Body of pancreas (tissue), 4 donors: ENCODE measurements around the gene IGF2BP1. TPM values are rescaled to one million over a fixed set of nuclear protein-coding genes. Genes with fewer than 3 reads are reported as not detected.

Source experiments
- ATAC-seq: fragments of 150-250 bp; one replicate; pipeline ENCODE4 v1.9.1; 2016
- DNase-seq, 4 donors: peaks; one replicate each; pipeline ENCODE4 v3.0.0-alpha.2; 2019
- H3K27ac ChIP-seq, 4 donors: fragments of 200-600 bp; sonication (generic); 1 replicate in 3 of 4; 2 replicates in 1 of 4; pipeline versions ENCODE4 v1.5.1 to v1.6.1; 2016 to 2019; ENCODE audit warnings: mild to moderate bottlenecking in 1 of 4, mixed read lengths in 1 of 4, moderate library complexity in 1 of 4
- H3K27me3 ChIP-seq, 2 donors: fragments of 200-600 bp; sonication (generic); one replicate each; pipeline ENCODE4 v1.6.0; 2016; ENCODE audit warnings: mild to moderate bottlenecking in 1 of 2
- H3K36me3 ChIP-seq, 2 donors: fragments of 200-600 bp; sonication (generic); replicated peaks in 1 of 2; 2 replicates each; pipeline ENCODE4 v1.5.1; 2016; ENCODE audit warnings: low read depth in 2 of 2; ENCODE audit not compliant: insufficient read depth in 1 of 2
- H3K4me1 ChIP-seq: fragments of 200-600 bp; sonication (generic); one replicate; pipeline ENCODE4 v1.6.0; 2016
- H3K4me3 ChIP-seq, 2 donors: fragments of 200-600 bp; sonication (generic); 1 replicate in 1 of 2; 2 replicates in 1 of 2; pipeline ENCODE4 v1.5.1; 2016 to 2019
- H3K9me3 ChIP-seq, 3 donors: fragments of 200-600 bp; sonication (generic); 1 replicate in 2 of 3; 2 replicates in 1 of 3; pipeline ENCODE4 v1.5.1; 2016
- POLR2A ChIP-seq, 3 donors: fragments of 450-650 bp; IDR thresholded peaks; one replicate each; pipeline ENCODE4 v1.6.1; 2016; ENCODE audit warnings: antibody characterized with exemption in 3 of 3, mild to moderate bottlenecking in 2 of 3
- WGBS, 2 donors: methylation state at CpG; one replicate each; pipeline ENCODE4 v1.1.5; 2017; 5-methylcytosine and 5-hydroxymethylcytosine counted together
- intact Hi-C: fragments of 100-400 bp; cut with DNase I; formaldehyde crosslinking; loops from one replicate; pipeline ENCODE4 v1.15.1; 2023
- total RNA-seq, 2 donors: library from RNA; depleted of rRNA; stranded (reverse); fragments of >200 nt; gene quantifications; one replicate each; pipeline ENCODE4 v1.1.0, GENCODE V29; 2016
- TF ChIP-seq, protein P1 (sequence below), 7 experiments: fragments of 450-650 bp in 4 of 7; fragments of 200-600 bp in 3 of 7; sonication (generic) in 3 of 7; IDR thresholded peaks; one replicate each; pipeline ENCODE4 v1.5.1; 2016 to 2019; ENCODE audit warnings: antibody characterized with exemption in 7 of 7

The IGF2BP1 gene
- total RNA-seq, 2 donors from 2014 or later = not detected

DNA sequence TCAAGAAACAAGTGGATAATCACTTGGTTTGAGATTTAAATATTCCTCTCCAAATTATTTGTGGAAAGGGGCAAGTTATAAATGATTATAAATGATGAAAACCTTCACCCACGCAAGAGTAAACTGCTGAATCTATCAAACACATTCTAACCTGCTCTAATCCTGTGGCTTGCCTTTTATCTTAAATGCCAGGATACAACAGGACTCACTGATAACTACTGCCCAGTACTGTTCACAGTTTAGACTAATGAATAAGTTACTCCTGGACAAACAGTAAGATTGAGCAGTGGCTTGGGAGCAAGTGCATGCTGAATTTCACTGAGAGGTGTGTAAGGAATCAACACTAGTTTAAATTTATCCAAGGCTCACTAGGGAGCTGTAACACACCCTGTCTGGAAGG, 31.1 kb downstream of the IGF2BP1 start:
- no peak overlapping the region for H3K4me3 ChIP-seq
- no peaks in the 10 kb centered on the region for H3K36me3 ChIP-seq
- intact Hi-C loops = loop anchor here (5.0 kb wide), 1 partner anchor 141 kb away; no protein-coding TSS in a partner anchor
- H3K4me1 ChIP-seq = no peaks in the 10 kb centered on the region
- TF ChIP-seq, protein P1, sequence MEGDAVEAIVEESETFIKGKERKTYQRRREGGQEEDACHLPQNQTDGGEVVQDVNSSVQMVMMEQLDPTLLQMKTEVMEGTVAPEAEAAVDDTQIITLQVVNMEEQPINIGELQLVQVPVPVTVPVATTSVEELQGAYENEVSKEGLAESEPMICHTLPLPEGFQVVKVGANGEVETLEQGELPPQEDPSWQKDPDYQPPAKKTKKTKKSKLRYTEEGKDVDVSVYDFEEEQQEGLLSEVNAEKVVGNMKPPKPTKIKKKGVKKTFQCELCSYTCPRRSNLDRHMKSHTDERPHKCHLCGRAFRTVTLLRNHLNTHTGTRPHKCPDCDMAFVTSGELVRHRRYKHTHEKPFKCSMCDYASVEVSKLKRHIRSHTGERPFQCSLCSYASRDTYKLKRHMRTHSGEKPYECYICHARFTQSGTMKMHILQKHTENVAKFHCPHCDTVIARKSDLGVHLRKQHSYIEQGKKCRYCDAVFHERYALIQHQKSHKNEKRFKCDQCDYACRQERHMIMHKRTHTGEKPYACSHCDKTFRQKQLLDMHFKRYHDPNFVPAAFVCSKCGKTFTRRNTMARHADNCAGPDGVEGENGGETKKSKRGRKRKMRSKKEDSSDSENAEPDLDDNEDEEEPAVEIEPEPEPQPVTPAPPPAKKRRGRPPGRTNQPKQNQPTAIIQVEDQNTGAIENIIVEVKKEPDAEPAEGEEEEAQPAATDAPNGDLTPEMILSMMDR (IDR thresholded peaks at IDR 0.05) = no peak
- no peak for TF ChIP-seq POLR2A (IDR thresholded peaks at IDR 0.05)
- H3K27ac ChIP-seq = no peak overlapping the region
- 41 to 52% methylated on average over 1 of the region's 1 CpG for WGBS, 2 donors
- ATAC-seq = no peak
- H3K9me3 ChIP-seq = no peaks in the 10 kb centered on the region
- no peak for DNase-seq
- no peaks in the 10 kb centered on the region for H3K27me3 ChIP-seq

DNA sequence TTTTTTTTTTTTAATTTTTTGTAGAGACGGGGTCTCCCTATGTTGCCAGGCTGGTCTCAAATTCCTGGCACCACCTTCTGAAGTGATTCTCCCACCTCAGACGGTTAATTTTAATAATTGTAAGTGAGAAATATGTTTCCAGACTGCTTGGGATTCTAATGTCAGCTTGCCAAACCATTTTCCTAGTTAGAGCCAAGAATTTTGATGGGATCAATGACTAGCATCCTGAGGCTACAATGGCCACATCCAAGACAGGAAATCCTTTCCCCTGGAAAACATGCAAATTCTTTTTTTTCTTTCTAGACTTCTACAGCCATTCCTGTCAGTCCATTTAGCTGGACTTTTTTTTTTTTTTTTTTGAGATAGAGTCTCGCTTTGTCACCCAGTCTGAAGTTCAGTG, 32.6 kb downstream of the IGF2BP1 start:
- no peak for DNase-seq
- Histone ChIP-seq H3K4me1 (no peaks in the 10 kb centered on the region), H3K9me3 (no peaks in the 10 kb centered on the region), H3K4me3 (no peak overlapping the region), H3K36me3 (no peaks in the 10 kb centered on the region), H3K27me3 (peaks cover 0 to 3% of the 10 kb centered on the region in 2 donors), H3K27ac (no peak overlapping the region)
- intact Hi-C loops = loop anchor here (5.0 to 10.0 kb wide), 3 partner anchors 142 to 355 kb away; no protein-coding TSS in a partner anchor
- ATAC-seq = no peak
- 72 to 73% methylated on average over 3 of the region's 3 CpGs for WGBS, 2 donors
- TF ChIP-seq, protein P1 (IDR thresholded peaks at IDR 0.05) = no peak
- TF ChIP-seq POLR2A (IDR thresholded peaks at IDR 0.05) = no peak

DNA sequence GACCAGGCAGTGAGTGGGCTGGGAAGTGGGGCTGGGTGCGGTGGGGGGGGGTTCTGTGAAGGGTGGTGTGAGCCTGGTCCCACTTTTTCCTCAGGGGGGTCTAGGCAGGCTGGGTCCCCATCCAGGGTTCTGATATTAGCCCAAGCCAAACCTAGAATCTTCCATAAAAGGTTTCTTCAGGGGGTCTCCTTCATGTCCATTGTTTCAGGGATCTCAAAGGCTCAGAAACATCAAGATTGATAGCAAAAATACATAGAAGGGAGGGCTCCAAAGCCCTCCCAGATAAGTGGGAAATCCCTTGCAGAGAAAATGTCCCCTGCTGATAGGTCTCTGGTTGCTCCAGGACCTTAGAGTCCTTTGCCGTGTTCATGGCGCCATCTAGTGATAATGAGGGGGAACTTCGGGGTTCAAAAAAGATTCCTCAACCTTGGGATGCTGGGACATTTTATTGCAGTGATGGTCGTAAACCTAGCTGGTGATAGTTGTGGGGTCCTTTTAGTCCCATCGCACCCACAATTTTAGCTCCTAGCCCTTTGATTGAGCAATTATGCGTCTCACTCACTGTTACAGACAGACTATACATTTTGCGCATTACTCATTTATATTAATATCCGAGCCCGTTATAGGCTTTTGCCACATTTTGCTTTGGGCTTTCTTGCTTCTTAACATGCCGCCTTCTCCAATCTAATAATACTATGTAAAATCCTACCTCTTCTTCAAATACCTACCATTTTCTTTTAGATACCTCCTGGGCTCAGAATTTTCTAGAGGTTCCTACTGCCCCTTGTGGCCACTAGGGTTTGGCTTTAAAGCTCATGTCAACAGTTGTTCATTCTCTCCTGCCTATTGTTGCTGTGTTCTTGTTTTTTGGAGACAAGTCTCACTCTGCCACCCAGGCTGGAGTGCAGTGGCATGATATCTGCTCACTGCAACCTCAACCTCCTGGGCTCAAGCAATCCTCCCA, 35.1 kb downstream of the IGF2BP1 start:
- Histone ChIP-seq H3K4me3 (no peak overlapping the region), H3K36me3 (no peaks in the 10 kb centered on the region), H3K9me3 (no peaks in the 10 kb centered on the region), H3K4me1 (no peaks in the 10 kb centered on the region), H3K27me3 (peaks cover 0 to 3% of the 10 kb centered on the region in 2 donors), H3K27ac (no peak overlapping the region)
- peak; percentile 45 to 58 (median 53) for DNase-seq
- 32 to 33% methylated on average over 11 of the region's 11 CpGs for WGBS, 2 donors
- TF ChIP-seq, protein P1 (IDR thresholded peaks at IDR 0.05) = peak; percentile 41 to 88 (median 80)
- TF ChIP-seq POLR2A (IDR thresholded peaks at IDR 0.05) = no peak
- peak; percentile 79 for ATAC-seq
- intact Hi-C loops = loop anchor here (10.0 kb wide), 2 partner anchors 227 to 357 kb away; no protein-coding TSS in a partner anchor

DNA sequence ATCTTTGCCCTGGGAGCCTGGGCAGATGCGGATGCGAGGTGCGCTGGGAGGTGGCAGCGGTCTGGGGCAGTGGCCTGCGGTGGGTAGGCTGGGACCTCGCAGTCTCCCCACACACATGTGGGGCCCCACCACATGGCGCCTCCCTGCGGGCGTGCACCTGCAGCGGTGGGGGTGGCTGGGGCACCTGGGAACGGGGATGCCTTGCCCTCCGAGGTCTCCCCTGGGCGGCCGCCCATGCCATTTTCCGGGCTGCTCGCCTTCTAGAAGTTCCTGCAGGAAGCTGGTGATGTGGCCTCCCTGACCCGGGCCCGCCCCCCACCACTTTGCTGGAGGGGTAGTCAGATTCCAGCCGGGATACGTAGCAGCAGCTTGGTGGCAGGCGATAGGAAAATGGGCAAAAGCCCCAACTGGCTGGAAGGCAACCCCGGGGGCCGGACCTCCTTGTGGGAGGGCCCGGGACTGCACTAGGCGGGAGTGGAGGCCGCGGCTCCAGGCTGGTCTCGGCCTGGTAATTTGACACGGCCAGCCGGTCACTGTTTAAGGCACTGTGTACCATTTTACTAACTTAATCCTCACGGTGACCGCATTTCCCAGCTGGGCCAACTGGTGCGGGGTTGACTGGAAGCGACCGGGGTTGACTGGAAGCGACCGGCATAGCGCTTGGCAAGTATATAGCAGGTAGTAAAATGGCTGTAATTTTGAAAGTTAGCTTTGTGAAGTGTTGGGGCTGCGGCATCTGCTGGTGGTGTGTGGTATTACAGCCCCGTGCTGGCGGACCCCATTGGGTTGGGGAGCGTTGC, 38.5 kb downstream of the IGF2BP1 start:
- no peaks in the 10 kb centered on the region for H3K9me3 ChIP-seq
- ATAC-seq (peak; percentile 53), DNase-seq (peak; percentile 24 to 53 (median 44))
- no peaks in the 10 kb centered on the region for H3K4me1 ChIP-seq
- H3K4me3 ChIP-seq = no peak overlapping the region
- peaks cover 0 to 3% of the 10 kb centered on the region in 2 donors for H3K27me3 ChIP-seq
- no peak for TF ChIP-seq POLR2A (IDR thresholded peaks at IDR 0.05)
- TF ChIP-seq, protein P1 (IDR thresholded peaks at IDR 0.05) = peak; percentile 43 to 68 (median 52)
- H3K36me3 ChIP-seq = no peaks in the 10 kb centered on the region
- intact Hi-C loops = loop anchor here (10.0 kb wide), 2 partner anchors 231 to 361 kb away; no protein-coding TSS in a partner anchor
- no peak overlapping the region for H3K27ac ChIP-seq
- WGBS, 2 donors = 59 to 74% methylated on average over 29 to 30 of the region's 42 CpGs
